ENCODE data around the gene CYTL1.

DNA sequence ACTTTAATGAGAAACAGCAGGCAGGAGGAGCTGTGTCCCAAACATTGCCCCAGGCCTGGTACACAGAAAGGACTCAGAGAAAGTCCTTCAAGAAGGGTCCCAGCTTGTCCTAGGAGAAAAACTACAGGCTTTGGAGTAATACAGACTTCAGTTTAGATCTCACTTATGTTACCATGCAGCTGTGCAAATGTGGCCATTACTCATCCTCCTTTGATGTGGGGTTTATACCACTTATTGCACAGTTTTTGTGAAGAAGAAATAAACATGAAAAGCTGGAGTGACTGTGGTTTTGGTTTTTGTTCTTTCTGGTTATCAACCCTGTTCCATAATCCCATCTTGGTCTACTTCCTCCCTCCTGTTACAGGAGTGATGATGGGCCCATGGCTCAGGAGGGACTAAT is 8.1 kb upstream of the CYTL1 start:
- TF ChIP-seq RAD21 (CRISPR knock-in tag; IDR thresholded peaks at IDR 0.05) (no peak), ZSCAN21 (CRISPR knock-in tag; IDR thresholded peaks at IDR 0.05; ENCODE audit: borderline replicate concordance) (no peak), POLR2A (IDR thresholded peaks at IDR 0.05; ENCODE audit: insufficient read depth in 1 of 2, low read depth in 2 of 2, low read length in 2 of 2) (no peak), ZNF180 (CRISPR knock-in tag; IDR thresholded peaks at IDR 0.05; ENCODE audit: borderline replicate concordance, low read depth) (no peak), TCF7L2 (IDR thresholded peaks at IDR 0.05; ENCODE audit: low read depth, low read length) (no peak)
